ENCODE results near the gene UCHL3. TPM values are rescaled to one million over a fixed set of nuclear protein-coding genes. Genes with fewer than 3 reads are reported as not detected.

The UCHL3 gene
- total and polyA plus RNA-seq, 2 of the 8 experiments (the other 6 are each of a cell fraction or from before 2014, with no cell fraction given) = 33.0 to 61.1 TPM

DNA sequence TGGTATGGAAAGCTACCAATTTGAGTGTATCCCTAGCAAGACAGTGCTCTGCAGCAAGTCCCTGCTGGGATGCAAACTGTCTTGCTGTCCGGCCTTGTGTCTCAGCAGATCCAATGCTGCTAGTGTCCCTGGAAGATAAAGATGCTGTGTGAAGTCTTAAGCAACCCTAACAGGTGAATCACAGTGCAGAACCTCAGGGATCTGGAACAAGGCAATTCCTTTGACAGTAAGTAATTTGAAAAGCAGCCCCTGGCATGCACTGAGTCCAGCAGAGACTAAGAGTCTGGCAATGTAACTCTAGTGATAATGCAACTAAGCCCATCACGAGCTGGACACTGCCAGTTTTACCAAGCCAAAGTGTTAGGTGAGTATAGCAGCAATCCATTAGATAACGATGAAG lies 1.7 kb upstream of the UCHL3 start (continued):
- TF ChIP-seq CTBP2 (IDR thresholded peaks at IDR 0.05; ENCODE audit: borderline replicate concordance, insufficient read depth, insufficient read length, low read length) = no peak
- no peak for TF ChIP-seq BRCA1 (IDR thresholded peaks at IDR 0.05; ENCODE audit: low read depth, low read length)

All from H1 (cell line).